Measurements from ENCODE around the gene MARS1.

MARS1 gene

GRCh38 chr12:57473392-57473791 lies 14.5 kb upstream of the MARS1 start:
- no peak for DNase-seq

GRCh38 chr12:57473886-57474285 lies 14.0 kb upstream of the MARS1 start:
- DNase-seq: no peak

GRCh38 chr12:57474430-57474829 lies 13.4 kb upstream of the MARS1 start:
- DNase-seq: no peak

GRCh38 chr12:57474862-57475261 lies 13.0 kb upstream of the MARS1 start:
- no peak for DNase-seq

DNA sequence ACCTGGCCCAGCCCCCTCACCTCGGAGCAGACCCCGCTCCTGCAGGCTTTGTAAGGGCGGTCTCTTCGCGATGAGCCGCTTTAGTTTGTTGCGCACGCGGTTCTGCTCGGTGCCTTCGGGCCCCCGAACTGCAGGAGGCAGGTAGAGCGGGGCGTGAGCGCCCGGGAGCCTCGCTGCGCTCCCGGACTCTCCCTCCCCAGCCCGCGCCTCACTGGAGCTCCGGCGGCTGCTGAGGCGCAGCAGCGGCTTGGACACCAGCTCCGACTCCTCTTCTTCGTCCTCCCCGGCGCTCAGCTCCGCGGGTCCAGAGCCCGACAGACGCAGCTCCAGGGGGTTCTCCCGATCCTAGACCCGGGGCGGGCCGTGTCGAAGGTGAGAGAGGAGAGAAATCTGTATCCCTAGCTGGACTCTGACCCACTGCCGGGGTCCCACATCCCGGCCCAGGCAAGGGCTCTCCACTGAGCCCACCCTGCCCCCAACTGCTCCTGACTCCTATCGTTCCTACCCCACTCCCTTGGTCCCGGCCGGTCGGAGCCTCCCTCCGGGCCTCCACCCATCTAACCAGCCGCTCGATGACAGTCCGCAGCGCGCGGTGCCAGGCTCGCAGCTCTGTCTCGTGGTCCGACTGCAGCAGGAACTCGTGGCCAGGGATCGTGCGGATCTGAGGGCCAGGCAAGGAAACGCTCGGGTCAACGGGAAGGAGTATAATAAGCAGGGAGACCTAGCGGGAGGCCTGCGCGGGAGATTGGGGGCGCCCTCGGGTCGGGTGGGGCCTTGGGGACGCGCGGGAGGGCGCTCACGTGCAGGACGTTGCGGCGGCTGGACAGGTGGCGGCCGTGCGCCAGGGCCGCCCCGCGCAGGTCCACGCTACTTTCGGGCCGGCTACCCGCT lies 12.4 kb upstream of the MARS1 start:
- peak; percentile 24 to 52 for DNase-seq

GRCh38 chr12:57476162-57476992 lies 11.5 kb upstream of the MARS1 start:
- DNase-seq: peak; percentile 35 to 66

DNA sequence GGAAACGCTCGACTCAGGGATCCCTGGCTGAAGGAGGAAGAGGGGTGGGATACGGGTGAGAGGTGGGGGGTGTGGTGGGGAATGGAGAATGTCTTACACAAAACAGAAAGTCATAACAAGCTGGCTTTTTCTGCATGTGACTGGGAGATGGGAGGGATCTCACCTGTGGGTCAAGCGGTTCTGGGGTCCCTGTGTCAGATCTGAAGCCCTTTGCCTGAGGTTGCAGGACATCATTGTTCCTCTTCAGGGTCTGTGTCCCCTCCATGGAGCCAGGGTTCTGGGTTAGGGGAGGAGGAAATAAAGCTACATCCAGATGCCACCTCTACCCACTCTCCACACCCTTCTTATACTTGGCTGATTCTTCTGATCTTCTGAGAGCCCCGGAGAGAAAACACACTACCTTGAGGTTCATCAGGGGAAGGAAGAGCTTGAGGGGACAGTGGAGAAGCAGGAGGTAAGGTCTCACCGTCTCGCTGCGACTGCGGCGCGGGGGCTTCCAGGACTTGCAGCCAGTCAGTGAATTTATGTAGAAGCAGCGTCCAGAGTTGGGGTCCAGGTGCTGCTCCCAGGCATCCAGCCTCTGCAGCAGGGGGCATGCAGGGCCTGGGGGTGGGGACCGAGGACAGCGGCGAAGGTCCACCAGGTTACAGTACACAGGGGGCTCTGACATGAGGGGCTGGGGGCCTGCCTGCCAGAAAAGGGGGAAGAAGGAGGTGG lies 10.7 kb upstream of the MARS1 start:
- no peak for DNase-seq

- DNase-seq: peak; percentile 59 to 81
Measured at GRCh38 chr12:57477710-57478681, 9.9 kb upstream of the MARS1 start.

- DNase-seq: no peak
Measured at GRCh38 chr12:57479043-57479375, 8.9 kb upstream of the MARS1 start.

- peak; percentile 29 to 35 for DNase-seq
Measured at GRCh38 chr12:57479376-57480115, 8.3 kb upstream of the MARS1 start, which contains the start of gene ARHGAP9. ARHGAP9 (minus strand) TSS chr12:57479866; CDS start chr12:57479406, 460 bp downstream.

- no peak for DNase-seq
Measured at GRCh38 chr12:57481671-57482070, 6.2 kb upstream of the MARS1 start.

- DNase-seq: no peak
Measured at GRCh38 chr12:57483466-57483865, 4.4 kb upstream of the MARS1 start.

- no peak for DNase-seq
Measured at GRCh38 chr12:57485695-57486094, 2.2 kb upstream of the MARS1 start.

GRCh38 chr12:57487055-57487596 lies 742 bp upstream of the MARS1 start:
- DNase-seq: no peak

DNA sequence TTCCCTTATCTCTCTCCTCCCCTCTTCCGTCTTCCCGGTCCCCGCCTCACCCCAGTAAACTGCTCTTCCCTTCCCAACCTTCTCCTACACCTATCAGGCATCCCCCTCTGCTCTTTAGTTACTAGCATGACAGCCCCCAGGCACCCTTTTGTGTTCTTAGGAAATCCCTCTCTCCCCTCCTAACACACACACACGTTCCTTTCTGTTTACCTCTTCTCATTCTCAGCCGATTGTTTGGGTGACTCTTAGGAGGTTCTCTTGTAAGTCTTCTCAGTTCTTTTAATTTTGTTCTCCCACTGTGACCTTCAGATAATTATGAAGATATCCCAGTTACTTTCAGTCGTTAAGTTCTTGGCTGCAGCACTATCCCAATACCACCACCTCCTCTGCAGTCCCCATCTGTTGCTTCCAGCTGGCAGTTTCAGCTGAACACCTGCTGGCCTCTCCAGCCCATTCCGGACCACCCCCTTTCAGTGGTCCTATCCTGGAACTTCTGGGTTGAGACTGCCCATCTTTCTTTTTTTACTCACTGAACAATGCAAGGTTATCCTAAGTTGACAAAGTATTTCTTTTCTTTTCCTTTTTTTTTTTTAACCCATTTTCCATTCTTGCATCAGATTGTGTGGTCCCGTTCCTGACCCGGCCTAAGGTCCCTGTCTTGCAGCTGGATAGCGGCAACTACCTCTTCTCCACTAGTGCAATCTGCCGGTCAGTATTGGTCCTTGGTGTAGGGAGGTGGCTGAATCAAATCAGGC lies 711 bp downstream of the MARS1 start:
- DNase-seq: no peak

GRCh38 chr12:57489157-57489641 lies 1.3 kb downstream of the MARS1 start:
- no peak for DNase-seq

- no peak for DNase-seq
Measured at GRCh38 chr12:57490126-57490525, 2.3 kb downstream of the MARS1 start.

DNA sequence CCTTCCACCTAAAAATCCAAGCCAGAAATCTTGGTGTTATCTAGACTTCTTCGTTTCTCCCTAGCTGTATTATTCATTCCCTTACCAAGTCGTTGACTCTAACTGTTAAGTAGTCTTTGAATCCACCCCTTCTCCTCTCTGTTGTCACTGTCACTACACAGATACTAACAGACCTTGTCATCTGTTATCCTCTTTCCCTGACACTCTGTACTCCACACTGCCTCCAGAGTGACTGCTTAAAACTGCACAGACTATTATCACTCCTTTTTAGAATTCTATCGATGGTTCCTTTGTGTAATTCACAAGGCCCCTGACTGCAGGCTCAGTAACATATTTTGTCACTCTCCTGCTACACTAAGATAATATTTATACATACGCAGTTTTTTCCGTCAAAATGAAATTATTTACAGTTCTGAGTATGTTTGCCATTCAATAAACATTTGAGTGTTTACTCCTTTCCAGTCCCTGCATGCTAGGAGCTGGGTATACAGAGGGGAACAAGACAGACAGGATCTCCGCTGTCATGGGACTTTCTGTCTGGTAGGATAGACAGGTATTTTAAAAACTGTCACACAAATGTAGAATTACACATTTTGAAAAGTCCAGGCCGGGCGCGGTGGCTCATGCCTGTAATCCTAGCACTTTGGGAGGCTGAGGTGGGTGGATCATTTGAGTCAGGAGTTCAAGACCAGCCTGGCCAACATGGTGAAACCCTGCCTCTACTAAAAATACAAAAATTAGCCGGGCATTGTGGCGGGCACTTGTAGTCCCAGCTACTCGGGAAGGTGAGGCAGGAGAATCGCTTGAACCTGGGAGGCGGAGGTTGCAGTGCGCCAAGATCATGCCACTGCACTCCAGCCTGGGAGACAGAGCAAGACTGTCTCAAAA lies 3.8 kb downstream of the MARS1 start:
- DNase-seq: no peak
